GOT3 (cell line): ENCODE data around the gene TOR1B.

Experiments
- DNase-seq: peaks from one replicate; lab custom pipeline; 2025; ENCODE audit warnings: mixed read lengths; lab: John Stamatoyannopoulos, UW

The TOR1B gene

GRCh38 chr9:129845373-129845772, 42.4 kb downstream of the TOR1B start:
- DNase-seq: no peak

GRCh38 chr9:129848712-129849441, 45.9 kb downstream of the TOR1B start:
- DNase-seq: no peak

GRCh38 chr9:129849901-129850300, 46.9 kb downstream of the TOR1B start:
- DNase-seq: no peak

- DNase-seq: no peak
Measured at GRCh38 chr9:129850821-129851550, 48.0 kb downstream of the TOR1B start.

- DNase-seq: no peak
Measured at GRCh38 chr9:129851821-129852220, 48.8 kb downstream of the TOR1B start.

GRCh38 chr9:129852579-129852978, 49.6 kb downstream of the TOR1B start:
- no peak for DNase-seq

GRCh38 chr9:129853614-129854013, 50.6 kb downstream of the TOR1B start:
- DNase-seq: no peak

- no peak for DNase-seq
Measured at GRCh38 chr9:129854588-129855110, 51.7 kb downstream of the TOR1B start.

GRCh38 chr9:129857207-129857606, 54.2 kb downstream of the TOR1B start:
- no peak for DNase-seq

- DNase-seq: no peak
Measured at GRCh38 chr9:129858167-129858962, 55.4 kb downstream of the TOR1B start.
